ENCODE data around the gene POLD4. TPM values are rescaled to one million over a fixed set of nuclear protein-coding genes. Genes with fewer than 3 reads are reported as not detected.

POLD4 gene
- total RNA-seq, 1 donor from 2014 or later, result 19.8 TPM

DNA sequence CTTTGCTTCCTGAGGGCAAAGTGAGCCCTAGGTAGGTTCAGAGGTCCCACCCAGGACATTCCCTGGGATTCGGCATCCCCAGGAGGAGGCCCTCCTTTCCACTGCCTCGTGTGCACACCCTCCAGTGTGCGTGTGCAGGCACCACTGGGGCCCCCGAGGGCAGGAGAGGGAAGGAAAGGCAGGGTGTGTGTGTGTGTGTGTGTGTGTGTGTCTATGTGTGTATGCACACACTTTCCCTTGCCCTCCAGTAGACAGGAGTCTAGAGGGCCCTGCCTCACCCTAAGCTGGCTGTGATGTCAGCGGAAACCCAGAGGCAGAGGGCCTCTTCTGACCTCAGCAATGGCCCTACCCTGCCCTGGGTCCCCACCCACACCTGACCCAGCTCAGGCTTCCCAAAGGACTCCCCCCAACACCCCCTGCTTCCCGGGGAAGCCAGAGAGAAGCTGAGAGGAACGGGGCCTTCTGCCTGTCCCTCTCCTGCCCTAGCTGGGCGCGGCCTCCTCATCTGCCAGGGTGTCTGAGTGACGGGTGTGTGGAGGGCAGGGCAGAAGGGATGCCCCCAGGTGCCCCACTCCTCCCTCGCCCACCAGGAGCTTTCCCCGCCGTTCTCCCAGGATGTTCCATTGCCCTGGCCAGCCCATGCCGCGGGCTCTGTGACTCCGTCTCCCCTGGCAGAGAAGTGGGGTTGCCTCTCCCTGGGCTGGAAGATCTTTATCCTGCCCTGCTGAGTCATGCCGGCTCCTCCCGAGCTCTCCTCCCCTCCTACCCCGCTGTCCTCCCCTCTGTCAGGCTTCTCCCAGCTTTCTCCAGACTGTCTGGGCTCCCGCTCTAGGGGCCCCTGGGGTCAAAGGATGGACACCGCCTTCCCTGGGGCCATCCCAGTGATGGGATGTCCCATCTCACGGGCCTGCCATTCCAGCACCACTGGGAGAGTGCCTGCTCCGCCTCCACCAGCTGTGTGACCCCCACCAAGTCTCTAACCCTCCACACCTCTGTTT lies 26.0 kb upstream of the POLD4 start:
- Mint-ChIP-seq H3K27ac (no peak overlapping the region), H3K4me3 (ENCODE audit: low read depth) (no peak overlapping the region), H3K36me3 (ENCODE audit: insufficient read depth) (no peaks in the 10 kb centered on the region), H3K27me3 (peaks cover 29% of the 10 kb centered on the region), H3K4me1 (ENCODE audit: low read depth) (peaks cover 9% of the 10 kb centered on the region), H3K9me3 (ENCODE audit: low read depth) (no peaks in the 10 kb centered on the region)
- TF ChIP-seq, protein P1, sequence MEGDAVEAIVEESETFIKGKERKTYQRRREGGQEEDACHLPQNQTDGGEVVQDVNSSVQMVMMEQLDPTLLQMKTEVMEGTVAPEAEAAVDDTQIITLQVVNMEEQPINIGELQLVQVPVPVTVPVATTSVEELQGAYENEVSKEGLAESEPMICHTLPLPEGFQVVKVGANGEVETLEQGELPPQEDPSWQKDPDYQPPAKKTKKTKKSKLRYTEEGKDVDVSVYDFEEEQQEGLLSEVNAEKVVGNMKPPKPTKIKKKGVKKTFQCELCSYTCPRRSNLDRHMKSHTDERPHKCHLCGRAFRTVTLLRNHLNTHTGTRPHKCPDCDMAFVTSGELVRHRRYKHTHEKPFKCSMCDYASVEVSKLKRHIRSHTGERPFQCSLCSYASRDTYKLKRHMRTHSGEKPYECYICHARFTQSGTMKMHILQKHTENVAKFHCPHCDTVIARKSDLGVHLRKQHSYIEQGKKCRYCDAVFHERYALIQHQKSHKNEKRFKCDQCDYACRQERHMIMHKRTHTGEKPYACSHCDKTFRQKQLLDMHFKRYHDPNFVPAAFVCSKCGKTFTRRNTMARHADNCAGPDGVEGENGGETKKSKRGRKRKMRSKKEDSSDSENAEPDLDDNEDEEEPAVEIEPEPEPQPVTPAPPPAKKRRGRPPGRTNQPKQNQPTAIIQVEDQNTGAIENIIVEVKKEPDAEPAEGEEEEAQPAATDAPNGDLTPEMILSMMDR (IDR thresholded peaks at IDR 0.05; ENCODE audit: unreplicated experiment), result no peak
- no peak for DNase-seq (ENCODE audit: low spot score, unreplicated experiment)

DNA sequence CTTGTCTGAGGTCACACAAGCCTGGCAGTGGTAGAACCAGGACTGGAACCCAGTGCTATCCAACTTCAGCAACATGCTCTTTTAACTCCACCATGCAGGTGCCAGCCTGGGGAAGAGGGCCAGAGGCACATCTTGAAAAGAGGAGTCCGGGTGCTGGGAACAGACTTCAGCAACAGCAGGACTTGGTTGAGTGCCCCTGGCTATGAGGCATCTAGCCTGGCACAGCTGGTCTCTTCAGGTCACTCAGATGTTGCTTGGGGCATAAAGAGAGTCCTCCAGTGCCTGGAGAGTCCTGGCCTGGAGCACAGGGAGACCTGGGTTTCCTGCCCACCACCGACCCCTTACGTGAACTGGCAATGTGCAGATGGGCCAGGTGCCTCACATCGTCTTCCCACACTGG lies 25.2 kb upstream of the POLD4 start:
- TF ChIP-seq, protein P1 (IDR thresholded peaks at IDR 0.05; ENCODE audit: unreplicated experiment), result no peak
- no peak for DNase-seq (ENCODE audit: low spot score, unreplicated experiment)
- H3K4me3 Mint-ChIP-seq (ENCODE audit: low read depth), result no peak overlapping the region
- H3K9me3 Mint-ChIP-seq (ENCODE audit: low read depth), result no peaks in the 10 kb centered on the region
- no peaks in the 10 kb centered on the region for H3K36me3 Mint-ChIP-seq (ENCODE audit: insufficient read depth)
- H3K4me1 Mint-ChIP-seq (ENCODE audit: low read depth), result peaks cover 14% of the 10 kb centered on the region
- peaks cover 30% of the 10 kb centered on the region for H3K27me3 Mint-ChIP-seq
- no peak overlapping the region for H3K27ac Mint-ChIP-seq

DNA sequence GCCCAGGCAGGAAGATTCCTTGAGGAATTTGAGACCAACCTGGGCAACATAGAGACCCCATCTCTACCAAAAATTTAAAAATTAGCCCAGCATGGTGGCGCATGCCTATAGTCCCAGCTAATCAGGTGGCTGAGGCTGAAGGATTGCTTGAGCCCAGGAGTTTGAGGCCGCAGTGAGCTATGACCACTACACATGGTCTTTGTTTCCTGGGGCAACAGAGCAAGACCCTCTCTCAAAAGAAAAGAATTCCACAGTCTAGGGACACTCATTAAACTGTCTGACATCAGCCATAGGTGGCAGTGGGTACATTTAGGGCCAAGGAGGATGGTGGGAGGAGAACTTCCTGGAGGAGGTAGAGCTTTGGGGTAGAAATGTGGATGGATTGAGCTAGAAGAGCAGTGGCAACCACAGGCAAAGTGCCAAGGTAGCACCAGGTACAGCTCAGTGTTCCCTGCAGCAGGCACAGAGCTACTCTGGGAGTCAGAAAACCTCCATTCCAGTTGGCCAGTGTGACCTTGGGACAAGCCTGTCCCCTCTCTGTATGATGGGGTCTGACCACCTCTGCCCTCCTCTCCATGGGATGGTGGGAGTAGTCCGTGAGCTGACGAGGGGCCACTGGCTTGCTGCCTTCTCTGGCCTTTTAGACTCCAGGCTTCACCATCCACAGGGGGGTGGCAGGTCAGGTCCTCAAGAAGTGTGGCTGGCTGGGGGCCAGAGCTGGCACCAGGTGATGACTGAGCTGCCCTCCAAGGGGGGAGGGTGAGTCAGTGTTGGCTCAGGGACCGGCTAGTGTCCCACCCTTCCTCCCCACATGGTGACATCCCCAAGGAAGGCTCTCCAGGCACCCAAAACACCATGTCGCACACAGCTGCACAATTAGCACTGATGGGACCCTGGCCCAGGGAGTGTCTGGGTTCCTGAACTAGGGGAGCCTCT lies 23.8 kb upstream of the POLD4 start:
- no peaks in the 10 kb centered on the region for H3K36me3 Mint-ChIP-seq (ENCODE audit: insufficient read depth)
- no peak for DNase-seq (ENCODE audit: low spot score, unreplicated experiment)
- no peak overlapping the region for H3K27ac Mint-ChIP-seq
- TF ChIP-seq, protein P1 (IDR thresholded peaks at IDR 0.05; ENCODE audit: unreplicated experiment), result no peak
- peaks cover 26% of the 10 kb centered on the region for H3K27me3 Mint-ChIP-seq
- peaks cover 14% of the 10 kb centered on the region for H3K4me1 Mint-ChIP-seq (ENCODE audit: low read depth)
- no peak overlapping the region for H3K4me3 Mint-ChIP-seq (ENCODE audit: low read depth)
- no peaks in the 10 kb centered on the region for H3K9me3 Mint-ChIP-seq (ENCODE audit: low read depth)

DNA sequence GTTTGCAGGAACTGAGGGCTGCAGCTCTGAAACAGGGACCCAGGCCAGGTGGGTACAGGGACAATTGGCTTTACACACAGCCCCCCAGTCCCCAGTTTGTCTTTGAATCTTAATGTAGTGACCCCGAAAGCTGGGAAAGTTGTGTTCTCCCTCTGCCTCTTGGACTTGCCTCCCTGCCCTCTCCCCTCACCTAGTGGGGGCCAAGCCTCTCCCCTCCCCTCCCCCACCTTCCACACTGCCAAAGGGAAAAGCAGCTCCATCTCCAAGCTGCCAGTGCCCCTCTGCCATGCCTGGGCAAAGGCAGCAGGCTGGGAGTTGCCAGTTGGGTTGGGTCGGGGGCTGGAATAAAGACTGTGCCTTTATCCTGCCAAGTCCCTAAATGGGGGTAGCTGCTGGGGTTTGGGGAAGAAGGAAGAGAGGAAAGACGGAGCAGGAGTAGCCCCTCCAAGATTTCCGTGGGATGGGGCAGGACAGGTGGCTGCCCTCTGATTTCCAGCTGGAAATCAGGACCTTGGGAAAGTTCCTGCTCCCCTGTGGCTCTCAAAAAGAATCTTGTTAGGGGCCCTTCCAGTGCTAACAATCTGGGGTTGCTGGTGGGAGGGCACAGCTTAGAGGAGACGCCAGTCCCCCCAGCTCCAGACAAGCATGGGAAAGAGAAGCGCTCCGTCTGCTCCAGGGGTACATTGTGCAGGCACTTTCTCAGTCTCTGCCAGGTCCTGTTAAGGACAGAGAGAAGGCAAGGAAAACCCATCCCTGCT lies 22.9 kb upstream of the POLD4 start:
- H3K4me3 Mint-ChIP-seq (ENCODE audit: low read depth), result no peak overlapping the region
- TF ChIP-seq, protein P1 (IDR thresholded peaks at IDR 0.05; ENCODE audit: unreplicated experiment), result no peak
- H3K27me3 Mint-ChIP-seq, result peaks cover 24% of the 10 kb centered on the region
- no peaks in the 10 kb centered on the region for H3K9me3 Mint-ChIP-seq (ENCODE audit: low read depth)
- DNase-seq (ENCODE audit: low spot score, unreplicated experiment), result no peak
- H3K27ac Mint-ChIP-seq, result no peak overlapping the region
- peaks cover 21% of the 10 kb centered on the region for H3K4me1 Mint-ChIP-seq (ENCODE audit: low read depth)
- no peaks in the 10 kb centered on the region for H3K36me3 Mint-ChIP-seq (ENCODE audit: insufficient read depth)

Data from progenitor cell of endocrine pancreas (in vitro differentiated cells).